ENCODE measurements around the gene LGR4.
"Not testable (repeated sequence)": the region's sequence is repeated elsewhere in the genome, so short reads cannot be mapped to it uniquely, and the experiment has no call there.

Gene LGR4

GRCh38 chr11:27459191-27459590 is 13.4 kb downstream of the LGR4 start:
- Histone ChIP-seq H3K9ac (ENCODE audit: low read depth, low read length) (no peak overlapping the region), H3K4me1 (ENCODE audit: insufficient read depth, low read length) (peaks cover 25% of the 10 kb centered on the region), H3K9me3 (ENCODE audit: control insufficient read depth, insufficient read depth, low read length) (no peaks in the 10 kb centered on the region), H3K36me3 (ENCODE audit: insufficient read depth, low read length) (no peaks in the 10 kb centered on the region; the same call in 1 of the 2 replicates)

- Histone ChIP-seq H3K36me3 (ENCODE audit: insufficient read depth, low read length) (no peaks in the 10 kb centered on the region), H3K9me3 (ENCODE audit: control insufficient read depth, insufficient read depth, low read length) (no peaks in the 10 kb centered on the region), H3K4me1 (ENCODE audit: insufficient read depth, low read length) (peaks cover 20% of the 10 kb centered on the region), H3K9ac (ENCODE audit: low read depth, low read length) (no peak overlapping the region)
These were observed 14.4 kb downstream of the LGR4 start for GRCh38 chr11:27458182-27458581.

- H3K36me3 ChIP-seq (ENCODE audit: insufficient read depth, low read length): no peaks in the 10 kb centered on the region
- H3K4me1 ChIP-seq (ENCODE audit: insufficient read depth, low read length): peaks cover 25% of the 10 kb centered on the region
- H3K9me3 ChIP-seq (ENCODE audit: control insufficient read depth, insufficient read depth, low read length): no peaks in the 10 kb centered on the region
- no peak overlapping the region for H3K9ac ChIP-seq (ENCODE audit: low read depth, low read length)
These were observed 15.7 kb downstream of the LGR4 start for GRCh38 chr11:27456795-27457329.

DNA sequence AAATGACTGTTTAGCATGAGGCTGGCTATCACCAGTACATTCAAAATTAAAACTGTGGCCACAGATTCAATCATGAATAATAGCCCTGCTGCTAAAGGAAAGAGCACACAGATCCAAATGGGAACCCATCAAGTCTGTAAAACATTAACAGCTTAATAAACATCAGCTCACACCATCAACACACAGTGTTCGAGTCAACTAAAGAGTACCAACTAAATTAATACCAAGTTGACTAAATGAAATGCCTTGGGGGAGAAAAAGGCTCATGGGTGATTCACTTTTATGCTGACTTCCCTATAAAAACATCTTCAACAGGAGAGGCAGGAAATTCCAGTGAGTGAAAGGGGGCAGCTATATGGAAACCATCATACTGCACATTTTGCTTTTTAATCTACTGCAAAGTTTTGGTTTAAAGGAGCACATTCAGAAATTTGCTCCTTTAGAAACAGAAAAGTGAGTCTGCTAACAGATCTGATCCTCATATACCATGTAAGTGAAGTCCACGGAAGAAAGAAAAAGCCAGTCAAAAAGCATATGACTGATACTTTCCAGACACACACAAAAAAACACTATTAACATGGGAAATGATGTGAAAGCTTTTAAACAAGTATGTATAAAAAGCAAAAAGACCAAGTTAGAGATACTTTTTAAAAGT is 16.3 kb downstream of the LGR4 start:
- no peak overlapping the region for H3K9ac ChIP-seq (ENCODE audit: low read depth, low read length)
- no peaks in the 10 kb centered on the region for H3K36me3 ChIP-seq (ENCODE audit: insufficient read depth, low read length)
- peaks cover 31% of the 10 kb centered on the region for H3K4me1 ChIP-seq (ENCODE audit: insufficient read depth, low read length)
- H3K9me3 ChIP-seq (ENCODE audit: control insufficient read depth, insufficient read depth, low read length): no peaks in the 10 kb centered on the region

DNA sequence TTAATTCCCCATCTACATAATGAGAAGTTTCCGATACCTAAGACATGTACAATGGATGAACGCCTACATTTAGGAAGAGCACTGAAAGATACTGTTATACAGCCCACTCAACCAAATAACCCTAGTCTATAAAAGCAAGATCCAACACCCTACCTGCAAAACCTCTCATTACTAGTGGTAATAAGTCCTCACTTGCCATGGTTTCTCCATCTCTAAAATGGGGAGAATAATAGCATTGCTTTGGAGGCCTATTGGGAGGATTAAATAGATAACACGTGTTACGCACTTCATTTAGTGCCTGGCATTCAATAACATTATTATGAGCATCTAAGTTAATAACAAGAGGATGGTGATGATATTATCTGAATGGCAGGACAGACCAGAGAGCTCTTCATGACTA is 16.9 kb downstream of the LGR4 start:
- Histone ChIP-seq H3K4me1 (ENCODE audit: insufficient read depth, low read length) (peaks cover 31% of the 10 kb centered on the region), H3K9me3 (ENCODE audit: control insufficient read depth, insufficient read depth, low read length) (no peaks in the 10 kb centered on the region), H3K9ac (ENCODE audit: low read depth, low read length) (no peak overlapping the region), H3K36me3 (ENCODE audit: insufficient read depth, low read length) (no peaks in the 10 kb centered on the region)

DNA sequence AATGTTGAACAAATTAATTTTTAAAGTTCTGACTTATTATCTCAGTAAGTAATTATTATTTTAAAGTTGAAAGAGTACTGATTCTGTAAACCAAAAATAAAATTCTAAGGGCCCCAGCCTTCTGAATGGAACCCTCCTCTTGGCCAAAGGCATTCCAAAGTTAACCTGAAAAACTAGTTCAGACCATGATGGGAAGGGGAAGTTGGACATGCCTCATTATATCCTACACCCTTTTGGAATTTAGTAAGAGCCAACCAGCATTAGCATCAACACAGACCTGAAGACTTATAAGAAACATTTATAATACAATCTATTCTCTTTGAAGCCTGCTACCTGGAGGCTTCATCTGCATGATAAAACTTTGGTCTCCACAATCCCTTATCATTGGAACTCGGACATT is 18.9 kb downstream of the LGR4 start:
- H3K36me3 ChIP-seq (ENCODE audit: insufficient read depth, low read length): no peaks in the 10 kb centered on the region
- H3K9me3 ChIP-seq (ENCODE audit: control insufficient read depth, insufficient read depth, low read length): no peaks in the 10 kb centered on the region
- H3K9ac ChIP-seq (ENCODE audit: low read depth, low read length): no peak overlapping the region
- peaks cover 19% of the 10 kb centered on the region; the same call in 1 of the 2 replicates for H3K4me1 ChIP-seq (ENCODE audit: insufficient read depth, low read length)

DNA sequence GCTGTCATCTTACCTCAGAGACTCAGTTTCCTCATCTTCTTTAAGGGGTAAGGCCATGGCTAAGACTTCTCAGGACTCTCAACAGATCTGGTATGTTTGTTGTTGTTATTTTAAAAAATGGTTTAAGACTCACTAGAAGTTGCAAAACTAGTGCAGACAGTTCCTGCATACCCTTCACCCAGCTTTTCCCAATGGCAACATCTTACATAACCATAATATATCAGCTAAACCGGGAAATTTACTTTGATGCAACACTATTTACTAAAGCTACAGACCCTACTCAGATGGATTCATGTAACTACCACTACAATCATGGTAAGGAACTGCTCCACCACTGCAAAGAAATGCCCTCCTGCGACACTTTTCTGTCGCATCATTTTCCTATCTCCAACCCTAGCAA is 20.4 kb downstream of the LGR4 start:
- peaks cover 22% of the 10 kb centered on the region; the same call in 1 of the 2 replicates for H3K4me1 ChIP-seq (ENCODE audit: insufficient read depth, low read length)
- no peaks in the 10 kb centered on the region for H3K36me3 ChIP-seq (ENCODE audit: insufficient read depth, low read length)
- no peak overlapping the region for H3K9ac ChIP-seq (ENCODE audit: low read depth, low read length)
- no peaks in the 10 kb centered on the region for H3K9me3 ChIP-seq (ENCODE audit: control insufficient read depth, insufficient read depth, low read length)

- Histone ChIP-seq H3K9ac (ENCODE audit: low read depth, low read length) (no peak overlapping the region), H3K9me3 (ENCODE audit: control insufficient read depth, insufficient read depth, low read length) (no peaks in the 10 kb centered on the region), H3K36me3 (ENCODE audit: insufficient read depth, low read length) (no peaks in the 10 kb centered on the region), H3K4me1 (ENCODE audit: insufficient read depth, low read length) (peaks cover 18% of the 10 kb centered on the region; the same call in 1 of the 2 replicates)
These were observed 21.2 kb downstream of the LGR4 start for GRCh38 chr11:27451244-27451965.

DNA sequence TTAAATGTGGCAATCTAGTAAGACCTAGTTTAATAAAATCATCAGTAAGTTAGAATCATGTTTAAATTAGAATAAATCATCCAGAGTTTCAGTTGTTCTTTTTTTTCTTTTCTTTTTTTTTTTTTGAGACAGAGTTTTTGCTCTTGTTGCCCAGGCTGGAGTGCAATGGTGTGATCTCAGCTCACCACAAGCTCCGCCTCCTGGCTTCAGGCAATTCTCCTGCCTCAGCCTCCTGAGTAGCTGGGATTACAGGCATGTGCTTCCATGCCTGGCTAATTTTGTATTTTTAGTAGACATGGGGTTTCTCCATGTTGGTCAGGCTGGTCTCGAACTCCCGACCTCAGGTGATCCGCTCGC is 24.4 kb downstream of the LGR4 start:
- H3K4me1 ChIP-seq (ENCODE audit: insufficient read depth, low read length): peaks cover 43% of the 10 kb centered on the region
- H3K9ac ChIP-seq (ENCODE audit: low read depth, low read length); H3K36me3 ChIP-seq (ENCODE audit: insufficient read depth, low read length); H3K9me3 ChIP-seq (ENCODE audit: control insufficient read depth, insufficient read depth, low read length): not testable (repeated sequence)

GRCh38 chr11:27447288-27448183 is 25.1 kb downstream of the LGR4 start:
- Histone ChIP-seq H3K36me3 (ENCODE audit: insufficient read depth, low read length) (no peaks in the 10 kb centered on the region), H3K9me3 (ENCODE audit: control insufficient read depth, insufficient read depth, low read length) (no peaks in the 10 kb centered on the region), H3K9ac (ENCODE audit: low read depth, low read length) (no peak overlapping the region), H3K4me1 (ENCODE audit: insufficient read depth, low read length) (peaks cover 50% of the 10 kb centered on the region)

DNA sequence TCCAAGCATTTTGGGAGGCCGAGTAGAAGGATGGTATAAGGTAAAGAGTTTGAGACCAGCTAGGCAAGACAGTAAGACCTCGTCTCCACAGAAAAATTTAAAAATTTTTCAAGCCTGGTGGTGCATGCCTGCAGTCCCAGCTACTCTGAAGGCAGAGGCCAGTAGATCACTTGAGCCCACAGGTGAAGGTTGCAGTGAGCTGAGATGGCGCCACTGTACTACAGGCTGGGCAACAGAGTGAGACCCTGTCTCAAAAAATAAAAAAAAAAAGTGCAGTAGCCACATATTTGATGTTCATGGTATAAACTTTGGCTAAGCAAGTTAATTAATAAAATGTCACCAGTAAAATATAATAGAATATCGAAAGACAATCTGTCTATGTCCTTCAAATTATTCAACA is 27.0 kb downstream of the LGR4 start:
- H3K4me1 ChIP-seq (ENCODE audit: insufficient read depth, low read length): peaks cover 46% of the 10 kb centered on the region
- H3K9ac ChIP-seq (ENCODE audit: low read depth, low read length): no peak overlapping the region
- H3K9me3 ChIP-seq (ENCODE audit: control insufficient read depth, insufficient read depth, low read length): no peaks in the 10 kb centered on the region
- no peaks in the 10 kb centered on the region for H3K36me3 ChIP-seq (ENCODE audit: insufficient read depth, low read length)

GRCh38 chr11:27444801-27445215 is 27.8 kb downstream of the LGR4 start:
- H3K4me1 ChIP-seq (ENCODE audit: insufficient read depth, low read length): peaks cover 46% of the 10 kb centered on the region
- no peak overlapping the region for H3K9ac ChIP-seq (ENCODE audit: low read depth, low read length)

DNA sequence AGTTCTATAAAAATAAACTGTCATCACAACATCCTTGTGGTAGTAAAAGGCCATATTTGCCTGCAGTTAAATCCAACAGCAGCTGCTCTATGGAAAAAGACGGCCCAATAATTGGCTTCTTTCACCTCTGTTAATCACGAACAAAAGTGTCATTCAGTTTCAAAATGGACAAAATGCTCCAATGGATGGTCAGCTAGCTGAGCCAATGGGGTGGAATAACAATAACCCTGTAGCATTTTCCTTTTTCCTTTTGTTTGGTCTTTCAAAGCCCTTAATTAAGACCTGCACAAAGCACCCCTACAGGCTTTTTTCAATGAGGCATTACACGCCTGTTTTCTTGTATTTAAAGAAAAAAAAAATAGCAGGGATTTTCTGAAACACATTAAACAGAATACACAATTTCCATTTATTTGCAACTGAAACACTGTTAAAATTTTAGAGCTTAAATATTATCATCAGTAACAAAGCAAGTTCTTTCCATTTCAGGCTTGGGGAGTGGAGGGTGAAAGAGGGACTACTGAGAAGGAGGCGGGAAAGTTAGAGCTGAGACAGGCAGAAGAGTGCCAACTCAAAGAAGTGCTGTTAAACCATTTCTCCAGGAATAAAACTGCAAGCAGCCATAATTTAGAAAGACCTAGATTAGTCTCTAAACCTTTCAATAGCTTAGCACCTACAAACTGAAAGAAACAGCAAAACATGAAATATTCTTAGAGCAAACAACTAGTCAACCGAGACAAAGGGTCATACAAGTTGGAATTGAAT is 28.7 kb downstream of the LGR4 start:
- Histone ChIP-seq H3K9me3 (ENCODE audit: control insufficient read depth, insufficient read depth, low read length) (no peaks in the 10 kb centered on the region), H3K36me3 (ENCODE audit: insufficient read depth, low read length) (no peaks in the 10 kb centered on the region), H3K4me1 (ENCODE audit: insufficient read depth, low read length) (peaks cover 46% of the 10 kb centered on the region), H3K9ac (ENCODE audit: low read depth, low read length) (peak overlapping the region; percentile 0; the same call in 1 of the 2 replicates)

More at GRCh38 chr11:27444801-27445215, 27.8 kb downstream of the LGR4 start:
- Histone ChIP-seq H3K9me3 (ENCODE audit: control insufficient read depth, insufficient read depth, low read length) (no peaks in the 10 kb centered on the region), H3K36me3 (ENCODE audit: insufficient read depth, low read length) (no peaks in the 10 kb centered on the region)

DNA sequence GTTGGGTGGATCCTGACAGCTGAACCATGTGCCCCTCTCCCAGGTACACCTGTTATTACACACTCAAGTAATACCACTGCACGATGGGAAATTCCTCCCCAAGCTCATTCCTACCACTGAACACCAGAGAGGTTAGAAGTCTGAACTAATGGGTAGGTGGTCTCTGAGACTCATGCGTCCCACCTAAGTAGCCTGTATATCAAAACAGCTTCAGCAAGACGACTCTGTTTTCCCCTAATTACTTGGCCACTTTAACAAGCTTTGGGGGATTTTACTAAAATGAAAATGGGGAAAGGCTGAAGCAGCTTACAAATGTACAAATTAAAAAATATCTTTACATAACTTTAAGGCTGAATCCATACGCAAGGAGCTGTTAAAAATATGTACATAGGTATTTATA is 29.4 kb downstream of the LGR4 start:
- peaks cover 46% of the 10 kb centered on the region for H3K4me1 ChIP-seq (ENCODE audit: insufficient read depth, low read length)
- no peaks in the 10 kb centered on the region for H3K9me3 ChIP-seq (ENCODE audit: control insufficient read depth, insufficient read depth, low read length)
- no peak overlapping the region for H3K9ac ChIP-seq (ENCODE audit: low read depth, low read length)
- no peaks in the 10 kb centered on the region for H3K36me3 ChIP-seq (ENCODE audit: insufficient read depth, low read length)
